ENCODE measurements around the gene ZC3H4. TPM values are rescaled to one million over a fixed set of nuclear protein-coding genes. Genes with fewer than 3 reads are reported as not detected.

ZC3H4 gene
- total RNA-seq, 1 donor from 2014 or later, result 50.3 TPM

- H3K9me3 Mint-ChIP-seq (ENCODE audit: unreplicated experiment), result peaks cover 15% of the 10 kb centered on the region
- H3K36me3 Mint-ChIP-seq (ENCODE audit: unreplicated experiment), result no peaks in the 10 kb centered on the region
- H3K4me3 Mint-ChIP-seq (ENCODE audit: unreplicated experiment), result peak overlapping the region; percentile 90
- H3K27me3 Mint-ChIP-seq (ENCODE audit: unreplicated experiment), result peaks cover 5% of the 10 kb centered on the region
- TF ChIP-seq CTCF (IDR thresholded peaks at IDR 0.05; ENCODE audit: partially characterized antibody, unreplicated experiment), result peak; percentile 98
- peak overlapping the region; percentile 80 for H3K27ac Mint-ChIP-seq (ENCODE audit: unreplicated experiment)
- peaks cover 15% of the 10 kb centered on the region for H3K4me1 Mint-ChIP-seq (ENCODE audit: low read depth, unreplicated experiment)
- DNase-seq, result peak; percentile 94
Measured at GRCh38 chr19:47035127-47036096, 78.2 kb downstream of the ZC3H4 start.

- H3K4me3 Mint-ChIP-seq (ENCODE audit: unreplicated experiment), result no peak overlapping the region
- no peaks in the 10 kb centered on the region for H3K36me3 Mint-ChIP-seq (ENCODE audit: unreplicated experiment)
- peaks cover 6% of the 10 kb centered on the region for H3K9me3 Mint-ChIP-seq (ENCODE audit: unreplicated experiment)
- peak; percentile 71 for TF ChIP-seq CTCF (IDR thresholded peaks at IDR 0.05; ENCODE audit: partially characterized antibody, unreplicated experiment)
- DNase-seq, result peak; percentile 66
- H3K4me1 Mint-ChIP-seq (ENCODE audit: low read depth, unreplicated experiment), result peaks cover 13% of the 10 kb centered on the region
- peaks cover 2% of the 10 kb centered on the region for H3K27me3 Mint-ChIP-seq (ENCODE audit: unreplicated experiment)
- H3K27ac Mint-ChIP-seq (ENCODE audit: unreplicated experiment), result no peak overlapping the region
Measured at GRCh38 chr19:47032171-47032811, 81.3 kb downstream of the ZC3H4 start.

- H3K27me3 Mint-ChIP-seq (ENCODE audit: unreplicated experiment), result peaks cover 9% of the 10 kb centered on the region
- peaks cover 3% of the 10 kb centered on the region for H3K9me3 Mint-ChIP-seq (ENCODE audit: unreplicated experiment)
- no peak overlapping the region for H3K4me3 Mint-ChIP-seq (ENCODE audit: unreplicated experiment)
- H3K4me1 Mint-ChIP-seq (ENCODE audit: low read depth, unreplicated experiment), result no peaks in the 10 kb centered on the region
- H3K27ac Mint-ChIP-seq (ENCODE audit: unreplicated experiment), result no peak overlapping the region
- peak; percentile 58 for DNase-seq
- H3K36me3 Mint-ChIP-seq (ENCODE audit: unreplicated experiment), result no peaks in the 10 kb centered on the region
- no peak for TF ChIP-seq CTCF (IDR thresholded peaks at IDR 0.05; ENCODE audit: partially characterized antibody, unreplicated experiment)
Measured at GRCh38 chr19:47028195-47028601, 85.4 kb downstream of the ZC3H4 start.

GRCh38 chr19:47027586-47028088, 85.9 kb downstream of the ZC3H4 start:
- no peak for TF ChIP-seq CTCF (IDR thresholded peaks at IDR 0.05; ENCODE audit: partially characterized antibody, unreplicated experiment)
- Mint-ChIP-seq H3K4me1 (ENCODE audit: low read depth, unreplicated experiment) (no peaks in the 10 kb centered on the region), H3K27ac (ENCODE audit: unreplicated experiment) (no peak overlapping the region), H3K9me3 (ENCODE audit: unreplicated experiment) (peaks cover 5% of the 10 kb centered on the region), H3K27me3 (ENCODE audit: unreplicated experiment) (peaks cover 12% of the 10 kb centered on the region), H3K36me3 (ENCODE audit: unreplicated experiment) (no peaks in the 10 kb centered on the region), H3K4me3 (ENCODE audit: unreplicated experiment) (no peak overlapping the region)
- DNase-seq, result no peak
